Progenitor cell of endocrine pancreas (in vitro differentiated cells): Measurements from ENCODE around the gene STAMBPL1. TPM values are rescaled to one million over a fixed set of nuclear protein-coding genes. Genes with fewer than 3 reads are reported as not detected.
A peak's percentile ranks its signal among the peaks of the same experiment; 100 is the strongest.

Source experiments
- DNase-seq: peaks from one replicate; pipeline ENCODE4 v3.0.0; 2021; ENCODE audit warnings: low spot score; ENCODE audit not compliant: unreplicated experiment
- H3K27ac Mint-ChIP-seq: 2 replicates; pipeline ENCODE4 v1.8.0; 2021; ENCODE audit warnings: mild to moderate bottlenecking, moderate library complexity, mixed read lengths
- H3K27me3 Mint-ChIP-seq: 2 replicates; pipeline ENCODE4 v1.8.0; 2021; ENCODE audit warnings: mixed read lengths
- H3K36me3 Mint-ChIP-seq: 2 replicates; pipeline ENCODE4 v1.8.0; 2022; ENCODE audit warnings: mixed read lengths; ENCODE audit not compliant: insufficient read depth
- H3K4me1 Mint-ChIP-seq: 2 replicates; pipeline ENCODE4 v1.8.0; 2021; ENCODE audit warnings: low read depth, mixed read lengths
- H3K4me3 Mint-ChIP-seq: 2 replicates; pipeline ENCODE4 v1.8.0; 2021; ENCODE audit warnings: low read depth, mild to moderate bottlenecking, moderate library complexity, mixed read lengths
- H3K9me3 Mint-ChIP-seq: 2 replicates; pipeline ENCODE4 v1.8.0; 2021; ENCODE audit warnings: low read depth, mixed read lengths
- CTCF ChIP-seq: fragments of 200-600 bp; sonication (generic); IDR thresholded peaks from one replicate; pipeline ENCODE4 v1.5.0; 2021; ENCODE audit warnings: antibody characterized with exemption, mild to moderate bottlenecking; ENCODE audit not compliant: unreplicated experiment
- long read RNA-seq: library from polyadenylated mRNA; unstranded; transcript quantifications from one replicate; pipeline ENCODE4 v2.0.0, GENCODE V29; 2020
- total RNA-seq: library from RNA; stranded (reverse); gene quantifications from 2 replicates; pipeline ENCODE4 v1.2.1, GENCODE V29; 2021

The STAMBPL1 gene
- 1.3 TPM in 2 replicates for total RNA-seq
- long read RNA-seq, partial matches to known transcripts: 0 of 1 reads
- long read RNA-seq, other reads (novel, unspliced or antisense): 0 of 1 reads

- Mint-ChIP-seq H3K27me3 (peaks cover 67% of the 10 kb centered on the region), H3K36me3 (no peaks in the 10 kb centered on the region), H3K4me1 (peaks cover 3% of the 10 kb centered on the region), H3K4me3 (peak within 1 kb of the TSS; percentile 88), H3K9me3 (no peaks in the 10 kb centered on the region), H3K27ac (peak within 1 kb of the TSS; percentile 89)
- no peak for TF ChIP-seq CTCF
- DNase-seq: no peak
These were observed at the start of gene STAMBPL1 for GRCh38 chr10:88879534-88880281. Gene STAMBPL1, plus strand, starts transcription at chr10:88880245. Its CDS starts 21,464 bp downstream, at chr10:88901709.

GRCh38 chr10:88830643-88831268, 49.3 kb upstream of the STAMBPL1 start:
- no peak overlapping the region for H3K27ac Mint-ChIP-seq
- DNase-seq: no peak
- no peak for TF ChIP-seq CTCF
- peaks cover 27% of the 10 kb centered on the region for H3K27me3 Mint-ChIP-seq
- no peaks in the 10 kb centered on the region for H3K36me3 Mint-ChIP-seq
- H3K4me1 Mint-ChIP-seq: peaks cover 3% of the 10 kb centered on the region
- no peaks in the 10 kb centered on the region for H3K9me3 Mint-ChIP-seq
- no peak overlapping the region for H3K4me3 Mint-ChIP-seq

GRCh38 chr10:88831709-88832108, 48.3 kb upstream of the STAMBPL1 start:
- H3K36me3 Mint-ChIP-seq: no peaks in the 10 kb centered on the region
- TF ChIP-seq CTCF: no peak
- peaks cover 2% of the 10 kb centered on the region for H3K4me1 Mint-ChIP-seq
- H3K9me3 Mint-ChIP-seq: no peaks in the 10 kb centered on the region
- no peak overlapping the region for H3K4me3 Mint-ChIP-seq
- H3K27me3 Mint-ChIP-seq: peaks cover 27% of the 10 kb centered on the region
- no peak for DNase-seq
- no peak overlapping the region for H3K27ac Mint-ChIP-seq

GRCh38 chr10:88832376-88832775, 47.7 kb upstream of the STAMBPL1 start:
- no peak overlapping the region for H3K27ac Mint-ChIP-seq
- H3K4me1 Mint-ChIP-seq: peaks cover 2% of the 10 kb centered on the region
- no peak overlapping the region for H3K4me3 Mint-ChIP-seq
- no peak for DNase-seq
- no peak for TF ChIP-seq CTCF
- H3K27me3 Mint-ChIP-seq: peaks cover 27% of the 10 kb centered on the region
- H3K9me3 Mint-ChIP-seq: no peaks in the 10 kb centered on the region
- no peaks in the 10 kb centered on the region for H3K36me3 Mint-ChIP-seq

- Mint-ChIP-seq H3K27me3 (peaks cover 24% of the 10 kb centered on the region), H3K4me1 (peaks cover 2% of the 10 kb centered on the region), H3K27ac (no peak overlapping the region), H3K4me3 (no peak overlapping the region), H3K9me3 (no peaks in the 10 kb centered on the region), H3K36me3 (no peaks in the 10 kb centered on the region)
- no peak for TF ChIP-seq CTCF
- no peak for DNase-seq
These were observed 46.9 kb upstream of the STAMBPL1 start for GRCh38 chr10:88833156-88833555.
